NCI-H146 (cell line): ENCODE data around the gene ZFHX3.

Experiments used
- DNase-seq: peaks from one replicate; lab custom pipeline; 2025; lab: John Stamatoyannopoulos, UW

Gene ZFHX3

GRCh38 chr16:72950669-72951068 is 97.3 kb downstream of the ZFHX3 start:
- no peak for DNase-seq

DNA sequence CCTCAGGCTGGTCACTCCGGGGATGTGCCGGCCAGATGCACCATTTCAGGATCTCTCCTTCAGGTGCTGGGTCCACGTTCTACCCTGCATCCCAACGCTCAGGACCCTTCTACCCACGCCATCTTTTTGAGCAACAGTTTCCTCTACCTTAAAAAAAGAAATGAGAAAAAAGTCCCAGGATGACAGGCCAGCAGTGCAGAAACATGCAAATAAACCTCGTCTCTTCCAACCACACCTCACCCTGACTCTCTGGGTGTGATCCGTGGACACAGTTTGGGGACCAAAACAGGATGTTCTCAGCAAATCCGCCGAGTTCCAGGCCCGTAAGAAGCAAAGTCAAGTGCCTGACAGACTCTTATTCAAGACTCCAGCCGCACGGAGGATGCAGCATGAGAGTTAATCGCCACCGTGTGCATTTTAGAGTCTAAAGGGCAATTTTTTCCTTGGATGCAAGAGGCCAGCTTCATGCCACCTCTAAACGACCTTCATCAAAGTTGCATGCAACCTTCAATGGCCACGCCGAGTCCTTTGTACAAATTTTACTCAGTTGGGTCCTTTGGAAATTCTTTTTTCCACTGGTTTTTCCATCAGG is 99.6 kb downstream of the ZFHX3 start:
- no peak for DNase-seq

DNA sequence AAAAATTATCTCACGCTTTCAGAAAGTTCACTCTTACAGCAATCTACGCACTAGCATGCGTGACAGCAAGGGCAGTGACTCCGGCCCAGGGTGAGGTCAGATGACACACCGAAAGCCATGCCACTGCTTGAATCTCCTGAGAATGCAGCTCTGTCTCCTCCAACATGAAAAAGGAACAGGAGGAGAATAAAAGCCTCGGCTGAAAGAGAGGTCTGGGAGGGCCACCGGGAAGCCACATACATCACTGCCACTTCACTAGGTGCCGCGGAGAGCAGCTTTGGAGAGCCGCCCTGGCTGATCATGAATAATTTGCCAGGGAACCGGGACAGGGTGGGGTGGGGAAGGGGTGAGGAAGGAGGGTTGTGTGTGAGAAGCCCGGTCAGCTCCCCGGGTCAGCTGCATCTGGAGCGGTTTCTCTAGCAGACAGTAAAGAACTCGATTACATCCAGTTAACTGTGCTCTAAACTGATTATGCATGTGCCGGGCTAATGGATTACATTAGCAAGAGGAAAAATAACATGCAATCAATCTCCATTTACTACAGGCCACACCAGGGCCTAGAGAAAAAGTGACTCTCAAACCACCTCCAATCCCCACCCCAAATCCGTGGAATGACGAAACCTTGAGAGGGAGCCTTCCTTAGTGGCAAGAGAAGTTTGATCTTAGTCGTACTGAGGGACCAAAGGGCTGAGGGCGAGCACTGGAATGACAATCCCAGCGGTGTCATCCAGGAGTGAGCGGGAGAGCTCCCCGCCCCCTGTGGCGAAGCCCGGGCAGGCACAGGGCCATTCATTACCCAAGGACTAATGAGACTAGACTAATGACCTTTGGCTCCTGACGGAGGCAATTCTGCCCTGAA is 100.3 kb downstream of the ZFHX3 start:
- DNase-seq = no peak

DNA sequence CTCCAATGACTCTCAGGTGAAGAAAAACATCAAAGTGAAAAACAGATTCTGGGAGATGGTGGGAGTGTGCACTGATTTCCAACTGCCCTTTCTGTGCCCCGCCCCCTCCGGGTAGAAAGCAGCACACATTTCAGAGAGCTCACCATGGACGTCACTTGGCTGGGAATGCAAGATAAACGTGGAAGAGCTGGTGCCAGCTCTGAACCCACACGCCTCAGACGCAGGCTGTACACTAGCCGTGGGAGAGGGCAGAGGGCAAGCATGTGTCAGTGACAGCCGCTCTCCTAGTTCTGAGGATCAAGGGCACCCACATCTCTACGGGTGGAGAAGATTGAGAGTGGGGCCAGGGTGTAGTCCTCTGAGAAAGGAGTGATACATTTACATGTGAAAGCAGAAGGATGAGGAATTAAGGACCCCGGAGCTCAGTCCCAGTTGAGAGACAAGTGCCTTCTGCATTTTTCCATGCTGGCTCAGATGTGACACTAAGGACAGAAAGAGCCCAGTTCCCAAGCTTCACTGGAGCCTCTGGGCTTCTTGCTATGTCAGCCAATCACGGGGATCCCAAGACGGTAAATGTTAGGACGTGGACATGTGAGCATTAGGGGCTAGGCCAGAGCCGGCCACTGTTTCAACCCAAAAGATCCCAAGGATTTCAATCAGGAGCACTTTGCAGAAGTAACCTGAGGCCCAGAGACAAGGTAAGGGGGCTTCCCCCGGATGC is 101.3 kb downstream of the ZFHX3 start:
- no peak for DNase-seq

- no peak for DNase-seq
Measured at GRCh38 chr16:72946063-72946462, 101.9 kb downstream of the ZFHX3 start.

- no peak for DNase-seq
Measured at GRCh38 chr16:72945611-72946010, 102.3 kb downstream of the ZFHX3 start.

DNA sequence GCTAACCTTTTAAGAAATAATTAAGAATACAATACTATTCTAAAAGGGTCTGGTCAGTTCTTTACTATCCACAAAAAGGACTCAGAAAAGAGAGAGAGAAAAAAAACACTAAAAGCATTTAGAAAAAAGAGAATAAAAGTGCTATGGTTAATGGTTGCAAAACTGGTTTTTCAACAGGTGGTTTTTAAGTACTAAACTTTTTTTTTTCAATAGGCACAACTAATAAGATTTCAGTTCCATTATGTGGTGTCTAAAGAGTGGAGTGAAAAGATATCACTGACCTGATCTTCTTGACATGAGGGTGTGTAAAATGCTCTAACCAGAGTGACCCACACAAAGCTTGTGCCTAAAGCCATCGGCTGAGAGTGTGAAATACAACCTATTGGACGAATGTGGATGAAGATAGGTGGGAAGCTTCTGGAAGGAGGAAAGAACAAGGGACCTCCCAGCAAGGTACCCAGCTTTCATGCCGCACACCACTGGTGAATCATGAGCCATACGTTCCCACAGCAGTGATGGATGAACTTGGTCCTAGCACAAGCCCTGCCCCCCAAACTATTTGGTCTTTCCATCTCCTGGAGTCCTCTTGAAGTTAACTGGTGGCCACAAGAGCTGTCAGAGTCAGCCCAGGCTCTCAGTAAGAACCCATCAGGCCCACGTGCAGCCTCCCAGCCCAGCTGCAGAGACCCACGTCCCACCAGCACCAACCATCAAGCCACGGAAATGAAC is 103.0 kb downstream of the ZFHX3 start:
- DNase-seq = no peak

- DNase-seq = no peak
Measured at GRCh38 chr16:72942021-72942420, 105.9 kb downstream of the ZFHX3 start.

DNA sequence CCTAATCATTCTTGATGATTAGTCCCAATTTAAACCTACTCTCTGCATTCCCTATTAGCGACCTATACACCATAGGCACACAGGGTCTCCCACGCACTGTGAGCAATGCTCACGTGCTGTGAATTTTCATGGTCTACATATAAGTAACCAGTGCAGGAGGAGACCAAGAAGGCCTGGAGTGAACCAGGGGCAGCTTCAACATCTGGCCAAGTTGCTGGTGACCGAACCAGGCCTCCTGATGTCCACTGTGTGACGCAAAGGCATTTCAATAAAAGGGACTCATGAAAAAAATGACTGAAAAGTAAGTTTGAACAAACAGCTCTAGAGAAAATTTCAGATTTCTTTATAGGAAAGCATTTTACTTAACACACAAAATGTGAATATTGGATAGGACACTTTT is 107.0 kb downstream of the ZFHX3 start:
- DNase-seq = no peak

GRCh38 chr16:72939247-72939646 is 108.7 kb downstream of the ZFHX3 start:
- DNase-seq = no peak

DNA sequence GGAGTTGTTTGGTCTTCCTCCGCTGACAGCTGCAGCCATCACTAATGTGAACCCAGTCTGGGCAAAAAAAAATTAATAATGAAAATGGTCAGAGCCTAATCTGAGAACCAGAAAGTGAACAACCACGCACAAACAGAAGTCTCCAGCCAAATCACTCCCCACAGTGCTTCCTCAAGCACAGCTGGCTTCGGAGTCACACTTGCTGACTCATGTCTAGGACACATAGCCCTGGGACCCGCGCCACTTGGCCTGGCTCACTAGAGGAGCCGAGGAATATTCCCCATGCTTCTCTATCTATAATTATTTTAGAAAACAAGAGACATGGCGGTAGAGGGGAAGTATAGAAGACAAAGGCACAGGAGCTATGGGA is 109.1 kb downstream of the ZFHX3 start:
- DNase-seq = no peak

GRCh38 chr16:72937916-72938794 is 109.8 kb downstream of the ZFHX3 start:
- peak; percentile 25 for DNase-seq

DNA sequence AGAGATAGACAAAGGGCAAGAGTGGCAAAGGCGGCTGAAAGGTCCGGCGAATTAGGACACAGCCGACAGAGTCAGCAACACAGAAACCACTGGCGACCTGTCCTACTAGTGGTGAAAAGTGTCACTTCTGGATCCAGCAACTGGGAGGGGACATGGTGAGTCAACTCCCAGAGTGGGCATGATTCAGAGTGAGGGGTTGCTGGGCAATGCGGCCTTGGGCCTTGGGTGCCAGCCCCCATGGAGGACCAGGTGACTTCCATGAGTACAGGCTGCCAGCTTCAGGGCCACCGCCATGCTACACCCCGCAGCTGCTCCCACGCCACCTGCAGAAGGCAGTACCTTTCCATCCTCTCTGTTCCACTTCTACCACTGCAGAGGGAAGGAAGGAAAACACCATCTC is 110.6 kb downstream of the ZFHX3 start:
- DNase-seq = no peak

GRCh38 chr16:72936408-72936807 is 111.5 kb downstream of the ZFHX3 start:
- DNase-seq = no peak

DNA sequence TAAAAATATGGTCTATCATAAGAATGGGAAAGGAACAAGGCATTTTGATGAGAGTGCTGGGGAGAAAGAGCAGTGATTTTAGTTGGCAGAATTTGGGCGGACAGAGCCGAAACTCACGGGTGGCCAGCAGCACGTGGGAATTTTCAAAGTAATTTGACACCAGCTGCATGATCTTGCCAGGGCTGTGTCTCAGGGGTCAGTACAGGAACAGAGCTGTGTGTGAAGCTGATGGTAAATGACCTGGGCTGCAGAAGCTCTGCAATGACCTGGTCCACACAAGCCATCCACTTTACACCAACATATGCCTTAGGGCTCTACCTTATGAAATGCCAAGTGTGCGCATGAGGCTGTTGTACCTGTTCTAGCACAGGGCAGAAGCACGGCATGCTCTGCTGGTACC is 112.0 kb downstream of the ZFHX3 start:
- no peak for DNase-seq

DNA sequence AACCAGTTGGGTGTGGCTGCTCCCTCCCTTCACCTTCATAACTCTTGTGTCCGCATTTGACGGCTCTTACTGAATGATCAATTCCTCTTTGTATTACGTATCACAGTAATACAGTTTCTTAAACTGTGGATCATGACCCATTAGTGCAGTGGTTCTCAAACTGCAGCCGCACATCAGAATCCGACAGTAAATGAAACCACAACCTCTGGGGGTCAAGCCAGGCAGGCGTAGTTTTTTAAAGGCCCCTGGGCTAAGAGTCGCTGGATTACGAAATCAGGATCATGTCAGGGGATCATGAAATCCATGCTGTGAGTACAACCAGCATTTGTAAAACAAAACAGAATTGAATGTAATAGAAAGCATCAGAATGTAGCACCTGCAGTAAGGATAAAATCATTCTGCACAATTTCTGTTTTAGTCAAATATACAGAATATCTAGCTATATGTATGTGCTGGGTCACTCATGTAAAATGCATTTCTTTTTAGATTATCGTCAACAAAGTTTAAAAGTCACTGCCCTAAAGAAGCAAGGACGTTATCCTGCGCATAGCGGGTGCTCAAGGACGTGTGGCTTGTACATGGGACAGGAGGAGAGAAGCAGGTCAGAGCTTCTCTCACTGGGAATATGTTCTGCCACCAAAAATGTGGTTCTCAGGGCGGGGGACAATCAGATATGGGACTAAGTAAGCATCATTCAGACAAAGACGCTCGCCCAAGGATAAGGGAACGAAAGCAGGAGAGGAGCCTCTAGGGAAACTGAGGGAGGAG is 113.1 kb downstream of the ZFHX3 start:
- no peak for DNase-seq

DNA sequence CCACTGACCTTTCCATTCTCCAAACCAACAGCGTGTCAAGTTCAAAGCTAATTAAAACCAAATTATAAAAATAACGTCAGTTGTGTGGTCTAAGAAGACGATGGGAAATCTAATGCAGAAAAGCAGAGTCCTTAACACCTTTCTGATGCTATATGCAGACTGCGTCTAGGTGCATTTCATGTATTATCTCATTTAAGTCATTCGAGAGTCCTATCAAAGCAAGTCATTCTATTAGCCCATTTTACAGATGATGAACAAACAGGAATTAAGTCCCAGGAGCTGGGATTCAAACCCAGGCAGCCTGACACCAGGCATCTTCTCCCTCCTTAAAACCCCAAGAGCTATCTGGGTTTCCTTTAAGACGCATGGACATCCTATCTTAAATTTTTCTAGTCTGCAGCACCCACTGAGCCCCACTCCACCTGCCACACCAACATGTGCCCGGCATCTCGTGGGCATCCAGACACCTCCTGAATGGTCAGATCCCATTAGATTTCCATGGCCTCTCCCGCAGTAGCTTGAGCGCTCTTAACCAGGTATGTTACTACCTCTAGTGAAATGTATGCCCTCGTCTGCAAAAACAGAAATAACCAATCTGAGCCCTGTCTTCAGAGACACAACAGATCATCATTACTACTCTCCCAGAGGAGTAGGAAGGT is 115.1 kb downstream of the ZFHX3 start:
- no peak for DNase-seq

DNA sequence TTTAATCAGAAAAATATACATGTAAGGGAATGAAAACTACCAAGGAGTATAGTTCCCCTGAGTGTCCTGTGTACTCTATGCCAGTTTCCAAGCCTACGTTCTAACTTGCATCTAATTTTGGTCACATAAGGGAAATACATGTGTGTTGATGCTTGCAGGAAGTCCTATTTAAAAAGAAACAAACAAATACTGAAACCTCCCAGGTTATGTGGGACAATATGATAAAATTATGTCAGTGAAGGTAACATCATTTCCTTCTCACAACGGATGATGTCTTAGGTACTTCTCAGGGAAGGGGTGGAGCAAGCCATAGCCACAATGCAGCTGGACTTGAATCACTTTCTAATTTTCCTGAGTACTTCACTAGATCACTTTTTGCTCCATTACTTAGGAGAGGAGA is 115.9 kb downstream of the ZFHX3 start:
- DNase-seq = no peak

- no peak for DNase-seq
Measured at GRCh38 chr16:72930396-72930795, 117.5 kb downstream of the ZFHX3 start.
